Sigmoid colon (tissue), 4 donors: ENCODE data around the gene CPT2.

Experiments
- POLR2A ChIP-seq, 2 donors: fragments of 450-650 bp; IDR thresholded peaks; one replicate each; pipeline ENCODE4 v1.6.1; 2016; ENCODE audit warnings: antibody characterized with exemption in 2 of 2, mild to moderate bottlenecking in 2 of 2, moderate library complexity in 2 of 2
- POLR2AphosphoS5 ChIP-seq, 4 donors: sonication (generic); formaldehyde crosslinking; IDR thresholded peaks; one replicate each; pipeline ENCODE4 v1.6.1; 2017; ENCODE audit warnings: antibody characterized with exemption in 4 of 4
- TF ChIP-seq, protein P1 (sequence below), 4 experiments: fragments of 450-650 bp in 3 of 4; fragments of 200-600 bp in 1 of 4; IDR thresholded peaks; one replicate each; pipeline ENCODE4 v1.5.1; 2016 to 2019; ENCODE audit warnings: antibody characterized with exemption in 4 of 4, mild to moderate bottlenecking in 3 of 4, moderate library complexity in 2 of 4

DNA sequence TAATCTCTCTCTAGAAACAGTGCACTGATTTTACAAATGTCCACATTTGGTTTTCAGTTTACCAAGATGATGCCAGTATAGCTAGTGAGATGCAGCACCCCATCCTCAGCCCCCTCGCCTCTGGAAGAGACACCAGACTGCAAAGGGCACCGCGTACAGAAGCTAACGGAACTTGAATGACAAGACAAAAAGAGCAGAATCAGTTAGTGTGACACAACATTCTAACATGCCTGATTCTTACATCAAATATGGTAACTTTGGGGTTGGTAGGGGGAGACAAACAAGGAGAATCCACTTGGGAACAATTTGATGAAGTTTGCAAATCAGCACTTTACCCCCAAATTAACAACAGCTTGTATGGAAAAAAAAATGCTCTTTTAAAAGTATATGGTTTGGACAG, 45.8 kb downstream of the CPT2 start:
- TF ChIP-seq, protein P1, sequence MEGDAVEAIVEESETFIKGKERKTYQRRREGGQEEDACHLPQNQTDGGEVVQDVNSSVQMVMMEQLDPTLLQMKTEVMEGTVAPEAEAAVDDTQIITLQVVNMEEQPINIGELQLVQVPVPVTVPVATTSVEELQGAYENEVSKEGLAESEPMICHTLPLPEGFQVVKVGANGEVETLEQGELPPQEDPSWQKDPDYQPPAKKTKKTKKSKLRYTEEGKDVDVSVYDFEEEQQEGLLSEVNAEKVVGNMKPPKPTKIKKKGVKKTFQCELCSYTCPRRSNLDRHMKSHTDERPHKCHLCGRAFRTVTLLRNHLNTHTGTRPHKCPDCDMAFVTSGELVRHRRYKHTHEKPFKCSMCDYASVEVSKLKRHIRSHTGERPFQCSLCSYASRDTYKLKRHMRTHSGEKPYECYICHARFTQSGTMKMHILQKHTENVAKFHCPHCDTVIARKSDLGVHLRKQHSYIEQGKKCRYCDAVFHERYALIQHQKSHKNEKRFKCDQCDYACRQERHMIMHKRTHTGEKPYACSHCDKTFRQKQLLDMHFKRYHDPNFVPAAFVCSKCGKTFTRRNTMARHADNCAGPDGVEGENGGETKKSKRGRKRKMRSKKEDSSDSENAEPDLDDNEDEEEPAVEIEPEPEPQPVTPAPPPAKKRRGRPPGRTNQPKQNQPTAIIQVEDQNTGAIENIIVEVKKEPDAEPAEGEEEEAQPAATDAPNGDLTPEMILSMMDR (IDR thresholded peaks at IDR 0.05): no peak
- TF ChIP-seq POLR2AphosphoS5 (IDR thresholded peaks at IDR 0.05) (no peak), POLR2A (IDR thresholded peaks at IDR 0.05) (no peak)
